Activated naive CD8-positive, alpha-beta T cell (primary cell): ENCODE measurements around the gene PTPRM.

Source experiments
- H3K27ac Mint-ChIP-seq: one replicate; pipeline ENCODE4 v1.8.0; 2021; ENCODE audit warnings: mixed read lengths
- H3K27me3 Mint-ChIP-seq: one replicate; pipeline ENCODE4 v1.8.0; 2021; ENCODE audit warnings: mixed read lengths
- H3K36me3 Mint-ChIP-seq: one replicate; pipeline ENCODE4 v1.8.0; 2021; ENCODE audit warnings: mixed read lengths
- H3K4me1 Mint-ChIP-seq: one replicate; pipeline ENCODE4 v1.8.0; 2021; ENCODE audit warnings: low read depth, mixed read lengths
- H3K4me3 Mint-ChIP-seq: one replicate; pipeline ENCODE4 v1.8.0; 2021; ENCODE audit warnings: mild to moderate bottlenecking, mixed read lengths
- H3K9me3 Mint-ChIP-seq: one replicate; pipeline ENCODE4 v1.8.0; 2021; ENCODE audit warnings: low read depth, mixed read lengths

Gene PTPRM

GRCh38 chr18:8406186-8406867, 839.2 kb downstream of the PTPRM start:
- no peak overlapping the region for H3K27ac Mint-ChIP-seq
- no peak overlapping the region for H3K4me3 Mint-ChIP-seq
- H3K9me3 Mint-ChIP-seq = peaks cover 15% of the 10 kb centered on the region

GRCh38 chr18:8406868-8407250, 839.7 kb downstream of the PTPRM start:
- Mint-ChIP-seq H3K36me3 (no peaks in the 10 kb centered on the region), H3K27me3 (no peaks in the 10 kb centered on the region), H3K4me3 (no peak overlapping the region), H3K9me3 (peaks cover 19% of the 10 kb centered on the region), H3K27ac (no peak overlapping the region), H3K4me1 (no peaks in the 10 kb centered on the region)

More at GRCh38 chr18:8406186-8406867, 839.2 kb downstream of the PTPRM start:
- H3K4me1 Mint-ChIP-seq = no peaks in the 10 kb centered on the region
- no peaks in the 10 kb centered on the region for H3K36me3 Mint-ChIP-seq
- no peaks in the 10 kb centered on the region for H3K27me3 Mint-ChIP-seq

GRCh38 chr18:8409151-8409550, 842.0 kb downstream of the PTPRM start:
- Mint-ChIP-seq H3K9me3 (peaks cover 26% of the 10 kb centered on the region), H3K4me1 (no peaks in the 10 kb centered on the region), H3K27me3 (no peaks in the 10 kb centered on the region), H3K36me3 (no peaks in the 10 kb centered on the region), H3K4me3 (no peak overlapping the region), H3K27ac (no peak overlapping the region)

- no peak overlapping the region for H3K4me3 Mint-ChIP-seq
- no peak overlapping the region for H3K27ac Mint-ChIP-seq
- peaks cover 26% of the 10 kb centered on the region for H3K9me3 Mint-ChIP-seq
- no peaks in the 10 kb centered on the region for H3K36me3 Mint-ChIP-seq
- H3K27me3 Mint-ChIP-seq = no peaks in the 10 kb centered on the region
- H3K4me1 Mint-ChIP-seq = no peaks in the 10 kb centered on the region
Observed at GRCh38 chr18:8411492-8411891, 844.4 kb downstream of the PTPRM start.

GRCh38 chr18:8412117-8412516, 845.0 kb downstream of the PTPRM start:
- H3K27me3 Mint-ChIP-seq = no peaks in the 10 kb centered on the region
- H3K9me3 Mint-ChIP-seq = peaks cover 26% of the 10 kb centered on the region
- H3K4me3 Mint-ChIP-seq = no peak overlapping the region
- H3K27ac Mint-ChIP-seq = no peak overlapping the region
- H3K4me1 Mint-ChIP-seq = no peaks in the 10 kb centered on the region
- H3K36me3 Mint-ChIP-seq = no peaks in the 10 kb centered on the region

GRCh38 chr18:8413189-8413588, 846.1 kb downstream of the PTPRM start:
- no peaks in the 10 kb centered on the region for H3K27me3 Mint-ChIP-seq
- H3K9me3 Mint-ChIP-seq = peaks cover 26% of the 10 kb centered on the region
- H3K27ac Mint-ChIP-seq = no peak overlapping the region
- H3K4me3 Mint-ChIP-seq = no peak overlapping the region
- H3K36me3 Mint-ChIP-seq = no peaks in the 10 kb centered on the region
- no peaks in the 10 kb centered on the region for H3K4me1 Mint-ChIP-seq

- H3K27ac Mint-ChIP-seq = no peak overlapping the region
- peaks cover 26% of the 10 kb centered on the region for H3K9me3 Mint-ChIP-seq
- H3K36me3 Mint-ChIP-seq = no peaks in the 10 kb centered on the region
- no peak overlapping the region for H3K4me3 Mint-ChIP-seq
- no peaks in the 10 kb centered on the region for H3K4me1 Mint-ChIP-seq
- H3K27me3 Mint-ChIP-seq = no peaks in the 10 kb centered on the region
Observed at GRCh38 chr18:8413751-8414150, 846.6 kb downstream of the PTPRM start.

- no peaks in the 10 kb centered on the region for H3K27me3 Mint-ChIP-seq
- H3K4me1 Mint-ChIP-seq = no peaks in the 10 kb centered on the region
- H3K9me3 Mint-ChIP-seq = peaks cover 10% of the 10 kb centered on the region
- H3K4me3 Mint-ChIP-seq = no peak overlapping the region
- H3K36me3 Mint-ChIP-seq = no peaks in the 10 kb centered on the region
- no peak overlapping the region for H3K27ac Mint-ChIP-seq
Observed at GRCh38 chr18:8416212-8417019, 849.3 kb downstream of the PTPRM start.

- H3K9me3 Mint-ChIP-seq = no peaks in the 10 kb centered on the region
- H3K4me1 Mint-ChIP-seq = no peaks in the 10 kb centered on the region
- no peak overlapping the region for H3K27ac Mint-ChIP-seq
- H3K36me3 Mint-ChIP-seq = no peaks in the 10 kb centered on the region
- H3K4me3 Mint-ChIP-seq = no peak overlapping the region
- H3K27me3 Mint-ChIP-seq = no peaks in the 10 kb centered on the region
Observed at GRCh38 chr18:8422391-8422790, 855.3 kb downstream of the PTPRM start.

- H3K4me1 Mint-ChIP-seq = no peaks in the 10 kb centered on the region
- H3K27me3 Mint-ChIP-seq = no peaks in the 10 kb centered on the region
- no peaks in the 10 kb centered on the region for H3K36me3 Mint-ChIP-seq
- H3K4me3 Mint-ChIP-seq = no peak overlapping the region
- H3K9me3 Mint-ChIP-seq = no peaks in the 10 kb centered on the region
- no peak overlapping the region for H3K27ac Mint-ChIP-seq
Observed at GRCh38 chr18:8423051-8423557, 856.0 kb downstream of the PTPRM start.

- no peaks in the 10 kb centered on the region for H3K36me3 Mint-ChIP-seq
- no peaks in the 10 kb centered on the region for H3K4me1 Mint-ChIP-seq
- no peak overlapping the region for H3K27ac Mint-ChIP-seq
- H3K4me3 Mint-ChIP-seq = no peak overlapping the region
- H3K27me3 Mint-ChIP-seq = no peaks in the 10 kb centered on the region
- no peaks in the 10 kb centered on the region for H3K9me3 Mint-ChIP-seq
Observed at GRCh38 chr18:8424481-8424880, 857.4 kb downstream of the PTPRM start.

- Mint-ChIP-seq H3K27me3 (no peaks in the 10 kb centered on the region), H3K4me3 (no peak overlapping the region)
Observed at GRCh38 chr18:8424917-8425725, 858.0 kb downstream of the PTPRM start.

GRCh38 chr18:8426401-8426800, 859.3 kb downstream of the PTPRM start:
- H3K27ac Mint-ChIP-seq = no peak overlapping the region
- H3K9me3 Mint-ChIP-seq = no peaks in the 10 kb centered on the region
- H3K27me3 Mint-ChIP-seq = no peaks in the 10 kb centered on the region
- no peaks in the 10 kb centered on the region for H3K4me1 Mint-ChIP-seq
- H3K36me3 Mint-ChIP-seq = no peaks in the 10 kb centered on the region
- no peak overlapping the region for H3K4me3 Mint-ChIP-seq

More at GRCh38 chr18:8424917-8425725, 858.0 kb downstream of the PTPRM start:
- Mint-ChIP-seq H3K4me1 (no peaks in the 10 kb centered on the region), H3K9me3 (no peaks in the 10 kb centered on the region), H3K36me3 (no peaks in the 10 kb centered on the region), H3K27ac (no peak overlapping the region)

- H3K4me3 Mint-ChIP-seq = no peak overlapping the region
- H3K36me3 Mint-ChIP-seq = no peaks in the 10 kb centered on the region
- H3K9me3 Mint-ChIP-seq = no peaks in the 10 kb centered on the region
- no peak overlapping the region for H3K27ac Mint-ChIP-seq
- H3K4me1 Mint-ChIP-seq = no peaks in the 10 kb centered on the region
- no peaks in the 10 kb centered on the region for H3K27me3 Mint-ChIP-seq
Observed at GRCh38 chr18:8427339-8427738, 860.2 kb downstream of the PTPRM start.

GRCh38 chr18:8428951-8429350, 861.8 kb downstream of the PTPRM start:
- Mint-ChIP-seq H3K4me1 (no peaks in the 10 kb centered on the region), H3K9me3 (no peaks in the 10 kb centered on the region), H3K27me3 (no peaks in the 10 kb centered on the region), H3K4me3 (no peak overlapping the region), H3K27ac (no peak overlapping the region), H3K36me3 (no peaks in the 10 kb centered on the region)
